Keratinocyte (primary cell): Measurements from ENCODE around the gene DEPDC5. TPM values are rescaled to one million over a fixed set of nuclear protein-coding genes. Genes with fewer than 3 reads are reported as not detected.

Source experiments
- DNase-seq: peaks from one replicate; pipeline ENCODE4 v3.0.0-alpha.2; 2011; ENCODE audit warnings: low read depth, missing footprints, low spot score
- FAIRE-seq: peaks from 2 replicates; lab custom pipeline; 2011; peaks lifted over from hg19 to GRCh38; lab: Jason Lieb, UNC
- H2AFZ ChIP-seq: 2 replicates; pipeline ENCODE4 v1.6.0; 2012; ENCODE audit warnings: low read length, control low read depth, inconsistent platforms; ENCODE audit not compliant: control insufficient read depth
- H3K27ac ChIP-seq: 2 replicates; pipeline ENCODE4 v1.5.1; 2011; ENCODE audit warnings: low read length; ENCODE audit not compliant: control insufficient read depth, insufficient read depth
- H3K27me3 ChIP-seq: 3 replicates; pipeline ENCODE4 v1.6.0; 2011; ENCODE audit warnings: low read length; ENCODE audit not compliant: control insufficient read depth, insufficient read depth; ENCODE audit errors: extremely low read depth
- H3K36me3 ChIP-seq, 2 experiments: 2 replicates in 1 of 2; 3 replicates in 1 of 2; pipeline ENCODE4 v1.5.1; 2011; ENCODE audit warnings: low read length in 2 of 2, mild to moderate bottlenecking in 1 of 2; ENCODE audit not compliant: control insufficient read depth in 2 of 2, insufficient read depth in 2 of 2; ENCODE audit errors: extremely low read depth in 1 of 2
- H3K4me1 ChIP-seq: 3 replicates; pipeline ENCODE4 v1.5.1; 2011; ENCODE audit warnings: low read length; ENCODE audit not compliant: control insufficient read depth, insufficient read depth; ENCODE audit errors: extremely low read depth
- H3K4me2 ChIP-seq: 3 replicates; pipeline ENCODE4 v1.6.0; 2011; ENCODE audit warnings: low read depth, low read length; ENCODE audit not compliant: control insufficient read depth, insufficient read depth; ENCODE audit errors: extremely low read depth
- H3K4me3 ChIP-seq, 3 experiments: fragments of 200-600 bp in 1 of 3; sonication (generic) in 1 of 3; 2 replicates in 2 of 3; 3 replicates in 1 of 3; pipeline ENCODE4 v1.5.1; 2011 to 2016; ENCODE audit warnings: low read length in 3 of 3, mild to moderate bottlenecking in 3 of 3, control low read depth in 2 of 3, inconsistent platforms in 1 of 3, low read depth in 1 of 3, mixed read lengths in 1 of 3, mixed run types in 1 of 3, moderate library complexity in 1 of 3; ENCODE audit not compliant: control insufficient read depth in 2 of 3, insufficient read depth in 2 of 3; ENCODE audit errors: extremely low read depth in 1 of 3
- H3K79me2 ChIP-seq: 2 replicates; pipeline ENCODE4 v1.6.0; 2012; ENCODE audit warnings: low read length; ENCODE audit not compliant: control insufficient read depth, insufficient read depth
- H3K9ac ChIP-seq: 3 replicates; pipeline ENCODE4 v1.6.0; 2011; ENCODE audit warnings: low read length; ENCODE audit not compliant: control insufficient read depth, insufficient read depth; ENCODE audit errors: extremely low read depth
- H3K9me1 ChIP-seq: 3 replicates; pipeline ENCODE4 v1.6.0; 2011; ENCODE audit warnings: low read length; ENCODE audit not compliant: control insufficient read depth, insufficient read depth; ENCODE audit errors: extremely low read depth
- H3K9me3 ChIP-seq: 2 replicates; pipeline ENCODE4 v1.5.1; 2012; ENCODE audit warnings: low read depth, low read length; ENCODE audit not compliant: control insufficient read depth
- H4K20me1 ChIP-seq: 3 replicates; pipeline ENCODE4 v1.6.0; 2011; ENCODE audit warnings: low read length; ENCODE audit not compliant: control insufficient read depth, insufficient read depth; ENCODE audit errors: extremely low read depth
- CTCF ChIP-seq, 3 experiments: IDR thresholded peaks in 1 of 3; conservative IDR thresholded peaks in 1 of 3; optimal IDR thresholded peaks in 1 of 3; 2 replicates in 2 of 3; 3 replicates in 1 of 3; pipeline versions ENCODE3 to v1.5.1; 2011; ENCODE audit warnings: low read length in 3 of 3, mild to moderate bottlenecking in 3 of 3, moderate library complexity in 2 of 3, control low read depth in 1 of 3, inconsistent platforms in 1 of 3; ENCODE audit not compliant: insufficient read depth in 2 of 3; ENCODE audit errors: extremely low read depth in 1 of 3
- EZH2 ChIP-seq: IDR thresholded peaks from one replicate; pipeline ENCODE4 v1.6.1; 2012; ENCODE audit warnings: inconsistent platforms, mild to moderate bottlenecking, low read length, moderate library complexity
- dilution Hi-C: fragments of 300-500 bp; cut with MboI; formaldehyde crosslinking; loops from one replicate; pipeline ENCODE4 v1.7.0; 2020; ENCODE audit warnings: low sequenced_read_pairs; ENCODE audit not compliant: extremely low pct_ligation_motif_present
- polyA plus RNA-seq, 5 experiments: library from polyadenylated mRNA; depleted of rRNA in 3 of 5; stranded (reverse) in 3 of 5; stranded (forward) in 1 of 5; unstranded in 1 of 5; fragments of >200 nt; gene quantifications; 1 replicate in 1 of 5; 2 replicates in 3 of 5; 3 replicates in 1 of 5; pipeline versions ENCODE4 v1.2.1 to v1.2.3, GENCODE V29; 2011 to 2012; ENCODE audit warnings: missing spikeins in 2 of 5, low read depth in 1 of 5, low replicate concordance in 1 of 5

DEPDC5 gene
- polyA plus RNA-seq, 1 donor (not counting 4 experiments of a cell fraction or from before 2014, with no cell fraction given): 9.7 TPM

GRCh38 chr22:31841078-31841827 is 87.4 kb downstream of the DEPDC5 start:
- Histone ChIP-seq H3K79me2 (no peaks in the 10 kb centered on the region), H3K27me3 (no peaks in the 10 kb centered on the region), H3K4me3 (no peak overlapping the region), H3K4me2 (no peak overlapping the region), H3K36me3 (peaks cover 15 to 32% of the 10 kb centered on the region in 2 experiments), H3K4me1 (peaks cover 15% of the 10 kb centered on the region), H3K27ac (no peak overlapping the region), H3K9ac (no peak overlapping the region), H3K9me1 (no peaks in the 10 kb centered on the region), H2AFZ (no peak overlapping the region), H4K20me1 (no peaks in the 10 kb centered on the region), H3K9me3 (no peaks in the 10 kb centered on the region)
- no peak for DNase-seq
- TF ChIP-seq CTCF (optimal IDR thresholded peaks at IDR 0.05 in 1 of 3, IDR thresholded peaks at IDR 0.05 in 1 of 3, conservative IDR thresholded peaks at IDR 0.05 in 1 of 3; ENCODE audit: extremely low read depth in 1 of 3, insufficient read depth in 2 of 3, low read length in 3 of 3) (no peak), EZH2 (no peak)
- no peak for FAIRE-seq
- dilution Hi-C loops: no loop called here

- H3K36me3 ChIP-seq: peaks cover 29 to 46% of the 10 kb centered on the region in 2 experiments
- no peak for TF ChIP-seq EZH2
- H3K4me3 ChIP-seq: no peak overlapping the region
- no peaks in the 10 kb centered on the region for H3K79me2 ChIP-seq
- FAIRE-seq (no peak), DNase-seq (no peak)
- H3K9me3 ChIP-seq: no peaks in the 10 kb centered on the region
- H3K4me2 ChIP-seq: no peak overlapping the region
- H3K27ac ChIP-seq: no peak overlapping the region
- no peaks in the 10 kb centered on the region for H3K9me1 ChIP-seq
- dilution Hi-C loops: no loop called here
- no peak overlapping the region for H3K9ac ChIP-seq
- peaks cover 13% of the 10 kb centered on the region for H3K4me1 ChIP-seq
- H3K27me3 ChIP-seq: no peaks in the 10 kb centered on the region
- no peak overlapping the region for H2AFZ ChIP-seq
- no peaks in the 10 kb centered on the region for H4K20me1 ChIP-seq
Observed at GRCh38 chr22:31843526-31843925, 89.7 kb downstream of the DEPDC5 start.
